B cell (primary cell): ENCODE results near the gene COG8. TPM values are rescaled to one million over a fixed set of nuclear protein-coding genes. Genes with fewer than 3 reads are reported as not detected.

Experiments used
- ATAC-seq: fragments of 200-7000 bp; cut with Tn5 transposase; one replicate; pipeline ENCODE4 v1.10.0; 2021; ENCODE audit warnings: low read depth, mild to moderate bottlenecking, moderate number of reproducible peaks, moderate library complexity
- CTCF ChIA-PET: fragments of 350-600 bp; sonication (Branson Sonifier 250); formaldehyde crosslinking; loops from one replicate; lab custom pipeline; 2021; ENCODE audit warnings: antibody characterized with exemption, inconsistent platforms; lab: Charles Lee
- POLR2A ChIA-PET: fragments of 350-600 bp; sonication (Branson Sonifier 250); formaldehyde crosslinking; loops from one replicate; lab custom pipeline; 2021; ENCODE audit warnings: antibody characterized with exemption; lab: Charles Lee
- DNase-seq: peaks from one replicate; pipeline ENCODE4 v3.0.0; 2013
- H2AFZ ChIP-seq: 2 replicates; pipeline ENCODE4 v1.6.1; 2012; ENCODE audit warnings: mild to moderate bottlenecking, low read depth, low read length; ENCODE audit not compliant: insufficient read depth, poor library complexity, severe bottlenecking
- H3K27ac ChIP-seq, 2 donors: 1 replicate in 1 of 2; 2 replicates in 1 of 2; pipeline ENCODE4 v1.5.1; 2012 to 2013; ENCODE audit warnings: low read length in 2 of 2, mild to moderate bottlenecking in 2 of 2, moderate library complexity in 1 of 2
- H3K27me3 ChIP-seq, 4 experiments: fragments of 200-600 bp in 1 of 4; sonication (generic) in 1 of 4; replicated peaks in 1 of 4; 1 replicate in 2 of 4; 2 replicates in 2 of 4; pipeline versions ENCODE4 v1.6.1 to v1.7.0; 2013 to 2016; ENCODE audit warnings: low read length in 3 of 4, mild to moderate bottlenecking in 2 of 4, mixed read lengths in 1 of 4, moderate library complexity in 1 of 4; ENCODE audit not compliant: insufficient read depth in 4 of 4, control insufficient read depth in 3 of 4; ENCODE audit errors: control extremely low read depth in 1 of 4
- H3K36me3 ChIP-seq, 2 experiments: replicated peaks in 1 of 2; 1 replicate in 1 of 2; 2 replicates in 1 of 2; pipeline versions ENCODE4 v1.6.1 to v1.7.1; 2013; ENCODE audit warnings: low read length in 1 of 2; ENCODE audit not compliant: insufficient read depth in 2 of 2, control insufficient read depth in 1 of 2; ENCODE audit errors: control extremely low read depth in 1 of 2, extremely low read depth in 1 of 2
- H3K4me1 ChIP-seq, 2 donors: fragments of 200-600 bp in 1 of 2; sonication (generic) in 1 of 2; 1 replicate in 1 of 2; 2 replicates in 1 of 2; pipeline versions ENCODE4 v1.5.1 to v1.6.1; 2013 to 2017; ENCODE audit warnings: low read length in 2 of 2; ENCODE audit not compliant: control insufficient read depth in 2 of 2, insufficient read depth in 2 of 2
- H3K4me2 ChIP-seq: replicated peaks from 2 replicates; pipeline ENCODE3; 2012; ENCODE audit warnings: mild to moderate bottlenecking, low read depth, low read length; ENCODE audit not compliant: poor library complexity, severe bottlenecking
- H3K4me3 ChIP-seq, 5 experiments: fragments of 200-600 bp in 1 of 5; sonication (generic) in 1 of 5; 1 replicate in 3 of 5; 2 replicates in 2 of 5; pipeline versions ENCODE4 v1.5.1 to v1.7.0; 2011 to 2016; ENCODE audit warnings: low read length in 4 of 5, mild to moderate bottlenecking in 4 of 5, low read depth in 2 of 5, control low read depth in 1 of 5, moderate library complexity in 1 of 5; ENCODE audit not compliant: insufficient read depth in 1 of 5; ENCODE audit errors: control extremely low read depth in 1 of 5, extremely low read depth in 1 of 5
- H3K79me2 ChIP-seq: fragments of 200-600 bp; sonication (generic); one replicate; pipeline ENCODE4 v1.6.0; 2016; ENCODE audit warnings: low read length; ENCODE audit not compliant: control insufficient read depth, insufficient read depth
- H3K9ac ChIP-seq: fragments of 200-600 bp; sonication (generic); 2 replicates; pipeline ENCODE4 v1.6.1; 2017; ENCODE audit warnings: mild to moderate bottlenecking, low read length, moderate library complexity
- H3K9me3 ChIP-seq, 3 donors: one replicate each; pipeline versions ENCODE4 v1.6.1 to v1.7.1; 2013; ENCODE audit warnings: low read length in 2 of 3; ENCODE audit not compliant: control insufficient read depth in 2 of 3, insufficient read depth in 1 of 3; ENCODE audit errors: control extremely low read depth in 1 of 3
- H4K20me1 ChIP-seq: 2 replicates; pipeline ENCODE4 v1.6.0; 2012; ENCODE audit warnings: mild to moderate bottlenecking, low read length; ENCODE audit not compliant: insufficient read depth, control insufficient read depth, poor library complexity, severe bottlenecking
- H3K27ac Mint-ChIP-seq: one replicate; pipeline ENCODE4 v1.8.0; 2021; ENCODE audit warnings: mixed read lengths
- H3K27me3 Mint-ChIP-seq: one replicate; pipeline ENCODE4 v1.8.0; 2021; ENCODE audit warnings: mixed read lengths
- H3K4me1 Mint-ChIP-seq: one replicate; pipeline ENCODE4 v1.8.0; 2021; ENCODE audit warnings: mixed read lengths
- H3K4me3 Mint-ChIP-seq: one replicate; pipeline ENCODE4 v1.8.0; 2021; ENCODE audit warnings: mixed read lengths
- H3K9me3 Mint-ChIP-seq: one replicate; pipeline ENCODE4 v1.8.0; 2022; ENCODE audit warnings: mixed read lengths; ENCODE audit not compliant: insufficient read depth
- CTCF ChIP-seq: fragments of 200-600 bp; IDR thresholded peaks from one replicate; pipeline ENCODE4 v1.8.0; 2022; ENCODE audit warnings: antibody characterized with exemption, mild to moderate bottlenecking
- EZH2 ChIP-seq: IDR thresholded peaks from 2 replicates; pipeline ENCODE4 v1.6.1; 2012; ENCODE audit warnings: borderline replicate concordance, low read depth, mild to moderate bottlenecking, moderate library complexity, low read length; ENCODE audit not compliant: insufficient read depth, poor library complexity, severe bottlenecking
- WGBS: methylation state at CpG from one replicate; pipeline ENCODE4 v1.1.5; 2013; ENCODE audit warnings: missing lambda C conversion rate; ENCODE audit not compliant: insufficient coverage; 5-methylcytosine and 5-hydroxymethylcytosine counted together
- intact Hi-C: fragments of 100-400 bp; cut with micrococcal nuclease; formaldehyde crosslinking; loops from one replicate; pipeline ENCODE4 v1.10.0; 2022
- polyA plus RNA-seq: library from polyadenylated mRNA; depleted of rRNA; stranded (reverse); fragments of >200 nt; gene quantifications from 2 replicates; pipeline ENCODE4 v1.2.3, GENCODE V29; 2012
- total RNA-seq, 2 donors: library from RNA; stranded (reverse); fragments of 120-200 nt in 1 of 2; gene quantifications; 1 replicate in 1 of 2; 2 replicates in 1 of 2; pipeline versions ENCODE4 v1.2.3 to v1.2.4, GENCODE V29; 2013 to 2022

Gene COG8
- total and polyA plus RNA-seq, 2 donors (not counting 1 experiment from before 2014, with no cell fraction given): 34.4 to 61.6 TPM

- Histone ChIP-seq H3K27ac (peak overlapping the region in 1 of 2 donors; percentile 47), H3K4me2 (no peak overlapping the region), H3K79me2 (peaks cover 15% of the 10 kb centered on the region), H3K27me3 (no peaks in the 10 kb centered on the region), H3K9me3 (peaks cover 0 to 7% (median 0%) of the 10 kb centered on the region in 3 donors), H3K4me3 (no peak overlapping the region), H3K9ac (no peak overlapping the region), H3K36me3 (peaks cover 1 to 53% of the 10 kb centered on the region in 2 experiments), H3K4me1 (peaks cover 20 to 35% of the 10 kb centered on the region in 2 donors), H2AFZ (no peak overlapping the region), H4K20me1 (peaks cover 16% of the 10 kb centered on the region)
- 81% methylated on average over 5 of the region's 7 CpGs for WGBS
- no peak overlapping the region for H3K4me3 Mint-ChIP-seq
- POLR2A ChIA-PET: no interaction called here
- intact Hi-C loops: no loop called here
- ATAC-seq (no peak), DNase-seq (no peak)
- H3K27me3 Mint-ChIP-seq: no peaks in the 10 kb centered on the region
- TF ChIP-seq EZH2 (no peak), CTCF (no peak)
- H3K27ac Mint-ChIP-seq: no peak overlapping the region
- peaks cover 31% of the 10 kb centered on the region for H3K4me1 Mint-ChIP-seq
- peaks cover 3% of the 10 kb centered on the region for H3K9me3 Mint-ChIP-seq
- CTCF ChIA-PET: no interaction called here
Observed at GRCh38 chr16:69367980-69368379, 28.6 kb upstream of the COG8 start.

GRCh38 chr16:69366431-69366830 lies 27.1 kb upstream of the COG8 start:
- intact Hi-C loops: no loop called here
- H3K4me1 ChIP-seq: peaks cover 5 to 19% of the 10 kb centered on the region in 2 donors
- no peak overlapping the region for H3K27ac ChIP-seq
- no peak overlapping the region for H3K4me3 Mint-ChIP-seq
- peaks cover 11% of the 10 kb centered on the region for H3K79me2 ChIP-seq
- H4K20me1 ChIP-seq: peaks cover 16% of the 10 kb centered on the region
- no peak overlapping the region for H3K4me3 ChIP-seq
- peaks cover 16% of the 10 kb centered on the region for H3K4me1 Mint-ChIP-seq
- H3K36me3 ChIP-seq: peaks cover 1 to 59% of the 10 kb centered on the region in 2 experiments
- WGBS: 85% methylated on average over 4 of the region's 7 CpGs
- ATAC-seq (no peak), DNase-seq (no peak)
- TF ChIP-seq EZH2 (no peak), CTCF (no peak)
- H3K9me3 ChIP-seq: peaks cover 0 to 5% (median 0%) of the 10 kb centered on the region in 3 donors
- peaks cover 3% of the 10 kb centered on the region for H3K9me3 Mint-ChIP-seq
- no peak overlapping the region for H3K27ac Mint-ChIP-seq
- CTCF ChIA-PET: no interaction called here
- H3K9ac ChIP-seq: no peak overlapping the region
- no peaks in the 10 kb centered on the region for H3K27me3 Mint-ChIP-seq
- H3K27me3 ChIP-seq: no peaks in the 10 kb centered on the region
- H2AFZ ChIP-seq: no peak overlapping the region
- H3K4me2 ChIP-seq: no peak overlapping the region
- POLR2A ChIA-PET: no interaction called here
